BLaER1 (cell line): Measurements from ENCODE around the gene NUDT16L1.
"Not testable (repeated sequence)": the region's sequence is repeated elsewhere in the genome, so short reads cannot be mapped to it uniquely, and the experiment has no call there.

Experiments
- H3K27ac ChIP-seq: shearing (Covaris generic); formaldehyde crosslinking; 2 replicates; pipeline ENCODE4 v1.8.1; 2022
- H3K27me3 ChIP-seq: shearing (Covaris generic); formaldehyde crosslinking; 2 replicates; pipeline ENCODE4 v1.8.1; 2022
- H3K36me3 ChIP-seq: shearing (Covaris generic); formaldehyde crosslinking; 2 replicates; pipeline ENCODE4 v1.8.1; 2022
- H3K4me1 ChIP-seq: shearing (Covaris generic); formaldehyde crosslinking; 2 replicates; pipeline ENCODE4 v1.8.1; 2022
- H3K4me2 ChIP-seq: shearing (Covaris generic); formaldehyde crosslinking; 2 replicates; pipeline ENCODE4 v1.8.1; 2022
- H3K4me3 ChIP-seq: shearing (Covaris generic); formaldehyde crosslinking; 2 replicates; pipeline ENCODE4 v1.8.1; 2022
- H3K9ac ChIP-seq: shearing (Covaris generic); formaldehyde crosslinking; 2 replicates; pipeline ENCODE4 v1.8.1; 2022
- H3K9me3 ChIP-seq: shearing (Covaris generic); formaldehyde crosslinking; 2 replicates; pipeline ENCODE4 v1.8.1; 2022
- H4K20me1 ChIP-seq: shearing (Covaris generic); formaldehyde crosslinking; 2 replicates; pipeline ENCODE4 v1.8.1; 2022
- Cebpa-rat ChIP-seq: shearing (Covaris generic); IDR thresholded peaks from 2 replicates; pipeline ENCODE4 v1.8.1; 2022

Gene NUDT16L1

GRCh38 chr16:4729876-4730275 lies 36.5 kb downstream of the NUDT16L1 start:
- no peak overlapping the region for H3K9ac ChIP-seq
- H4K20me1 ChIP-seq: 0 out of 2 replicates have a peak, but pooled peaks cover 18% of the 10 kb centered on the region
- H3K27me3 ChIP-seq: no peaks in the 10 kb centered on the region
- peaks cover 59% of the 10 kb centered on the region for H3K36me3 ChIP-seq
- peaks cover 9% of the 10 kb centered on the region for H3K4me1 ChIP-seq
- no peak overlapping the region for H3K27ac ChIP-seq
- H3K4me3 ChIP-seq: no peak overlapping the region
- TF ChIP-seq Cebpa-rat: no peak
- no peaks in the 10 kb centered on the region for H3K9me3 ChIP-seq
- no peak overlapping the region for H3K4me2 ChIP-seq

- Histone ChIP-seq H3K9ac (peak overlapping the region; percentile 87), H3K4me3 (peak overlapping the region; percentile 96), H3K4me2 (peak overlapping the region; percentile 99), H3K27me3 (no peaks in the 10 kb centered on the region), H4K20me1 (0 out of 2 replicates have a peak, but pooled peaks cover 7% of the 10 kb centered on the region), H3K4me1 (peaks cover 25% of the 10 kb centered on the region), H3K27ac (peak overlapping the region; percentile 79; the same call in 1 of the 2 replicates), H3K36me3 (peaks cover 33% of the 10 kb centered on the region), H3K9me3 (no peaks in the 10 kb centered on the region)
- no peak for TF ChIP-seq Cebpa-rat
These were observed 39.9 kb downstream of the NUDT16L1 start for GRCh38 chr16:4733211-4733742.

GRCh38 chr16:4733747-4734062 lies 40.3 kb downstream of the NUDT16L1 start:
- Histone ChIP-seq H3K27me3 (no peaks in the 10 kb centered on the region), H3K27ac (peak overlapping the region; percentile 79)

GRCh38 chr16:4734063-4734729 lies 40.8 kb downstream of the NUDT16L1 start, which contains the start of the genes ANKS3 and DNAAF8:
Gene ANKS3, minus strand, starts transcription at chr16:4734271. Its CDS starts 4,122 bp downstream, at chr16:4730149.
Gene DNAAF8, plus strand, starts transcription at chr16:4734537. Its CDS starts 1,978 bp downstream, at chr16:4736515.
- H3K4me1 ChIP-seq: peaks cover 32% of the 10 kb centered on the region
- H3K9ac ChIP-seq: peak within 1 kb of the TSS; percentile 87
- peak within 1 kb of the TSS; percentile 99 for H3K4me2 ChIP-seq
- H3K36me3 ChIP-seq: peaks cover 24% of the 10 kb centered on the region
- no peak for TF ChIP-seq Cebpa-rat
- H3K4me3 ChIP-seq: peak within 1 kb of the TSS; percentile 96
- no peaks in the 10 kb centered on the region for H4K20me1 ChIP-seq
- H3K27me3 ChIP-seq: no peaks in the 10 kb centered on the region
- peak within 1 kb of the TSS; percentile 79 for H3K27ac ChIP-seq
- no peaks in the 10 kb centered on the region for H3K9me3 ChIP-seq

More at GRCh38 chr16:4733747-4734062, 40.3 kb downstream of the NUDT16L1 start:
- Histone ChIP-seq H3K9me3 (no peaks in the 10 kb centered on the region), H4K20me1 (0 out of 2 replicates have a peak, but pooled peaks cover 4% of the 10 kb centered on the region), H3K9ac (peak overlapping the region; percentile 87), H3K36me3 (peaks cover 29% of the 10 kb centered on the region), H3K4me2 (peak overlapping the region; percentile 99), H3K4me1 (peaks cover 29% of the 10 kb centered on the region), H3K4me3 (peak overlapping the region; percentile 96)
- TF ChIP-seq Cebpa-rat: no peak

- H3K36me3 ChIP-seq: peaks cover 17% of the 10 kb centered on the region
- H3K4me2 ChIP-seq: peak overlapping the region; percentile 99
- no peaks in the 10 kb centered on the region for H3K9me3 ChIP-seq
- no peak for TF ChIP-seq Cebpa-rat
- peak overlapping the region; percentile 87 for H3K9ac ChIP-seq
- H3K4me1 ChIP-seq: peaks cover 32% of the 10 kb centered on the region
- no peaks in the 10 kb centered on the region for H4K20me1 ChIP-seq
- no peaks in the 10 kb centered on the region for H3K27me3 ChIP-seq
- H3K27ac ChIP-seq: peak overlapping the region; percentile 79
- H3K4me3 ChIP-seq: peak overlapping the region; percentile 96
These were observed 41.6 kb downstream of the NUDT16L1 start for GRCh38 chr16:4734730-4735535.

GRCh38 chr16:4736546-4736945 lies 43.2 kb downstream of the NUDT16L1 start:
- no peak overlapping the region for H3K4me2 ChIP-seq
- peaks cover 32% of the 10 kb centered on the region for H3K4me1 ChIP-seq
- TF ChIP-seq Cebpa-rat: no peak
- H3K27ac ChIP-seq: no peak overlapping the region
- H3K9ac ChIP-seq: no peak overlapping the region
- no peaks in the 10 kb centered on the region for H4K20me1 ChIP-seq
- no peaks in the 10 kb centered on the region for H3K9me3 ChIP-seq
- no peaks in the 10 kb centered on the region for H3K27me3 ChIP-seq
- 0 out of 2 replicates have a peak, but pooled peaks cover 4% of the 10 kb centered on the region for H3K36me3 ChIP-seq
- H3K4me3 ChIP-seq: no peak overlapping the region

- no peak overlapping the region for H3K4me2 ChIP-seq
- H3K9ac ChIP-seq: no peak overlapping the region
- H3K4me3 ChIP-seq: no peak overlapping the region
- H3K27me3 ChIP-seq: no peaks in the 10 kb centered on the region
- H3K4me1 ChIP-seq: peaks cover 32% of the 10 kb centered on the region
- H4K20me1 ChIP-seq: no peaks in the 10 kb centered on the region
- no peaks in the 10 kb centered on the region for H3K9me3 ChIP-seq
- TF ChIP-seq Cebpa-rat: no peak
- H3K36me3 ChIP-seq: no peaks in the 10 kb centered on the region
- no peak overlapping the region for H3K27ac ChIP-seq
These were observed 44.2 kb downstream of the NUDT16L1 start for GRCh38 chr16:4737545-4737944.

- H3K27me3 ChIP-seq, H3K36me3 ChIP-seq, H3K9me3 ChIP-seq, H3K4me3 ChIP-seq, H4K20me1 ChIP-seq, H3K4me2 ChIP-seq, H3K27ac ChIP-seq, H3K9ac ChIP-seq: not testable (repeated sequence)
- H3K4me1 ChIP-seq: peaks cover 32% of the 10 kb centered on the region
These were observed 45.0 kb downstream of the NUDT16L1 start for GRCh38 chr16:4738370-4738769.

GRCh38 chr16:4743226-4743878 lies 50.0 kb downstream of the NUDT16L1 start:
- Histone ChIP-seq H3K9ac (peak overlapping the region; percentile 31; the same call in 1 of the 2 replicates), H3K4me3 (no peak overlapping the region), H3K27me3 (no peaks in the 10 kb centered on the region), H4K20me1 (0 out of 2 replicates have a peak, but pooled peaks cover 5% of the 10 kb centered on the region), H3K9me3 (no peaks in the 10 kb centered on the region), H3K36me3 (no peaks in the 10 kb centered on the region), H3K4me1 (peaks cover 50% of the 10 kb centered on the region), H3K4me2 (peak overlapping the region; percentile 52), H3K27ac (no peak overlapping the region)
- TF ChIP-seq Cebpa-rat: no peak
